Fibroblast of mammary gland (primary cell): ENCODE results near the gene MYOG.

Experiments
- DNase-seq: peaks from one replicate; pipeline ENCODE4 v3.0.0-alpha.2; 2010; ENCODE audit warnings: low read depth
- H3K4me3 ChIP-seq: 2 replicates; pipeline ENCODE4 v1.5.1; 2011; ENCODE audit warnings: low read depth, mild to moderate bottlenecking, low read length, moderate library complexity; ENCODE audit not compliant: control insufficient read depth
- TF ChIP-seq, protein P1 (sequence below): conservative IDR thresholded peaks from 2 replicates; pipeline ENCODE4 v1.5.1; 2011; ENCODE audit warnings: low read depth, low read length, inconsistent platforms; ENCODE audit not compliant: control insufficient read depth, insufficient read depth

MYOG gene

DNA sequence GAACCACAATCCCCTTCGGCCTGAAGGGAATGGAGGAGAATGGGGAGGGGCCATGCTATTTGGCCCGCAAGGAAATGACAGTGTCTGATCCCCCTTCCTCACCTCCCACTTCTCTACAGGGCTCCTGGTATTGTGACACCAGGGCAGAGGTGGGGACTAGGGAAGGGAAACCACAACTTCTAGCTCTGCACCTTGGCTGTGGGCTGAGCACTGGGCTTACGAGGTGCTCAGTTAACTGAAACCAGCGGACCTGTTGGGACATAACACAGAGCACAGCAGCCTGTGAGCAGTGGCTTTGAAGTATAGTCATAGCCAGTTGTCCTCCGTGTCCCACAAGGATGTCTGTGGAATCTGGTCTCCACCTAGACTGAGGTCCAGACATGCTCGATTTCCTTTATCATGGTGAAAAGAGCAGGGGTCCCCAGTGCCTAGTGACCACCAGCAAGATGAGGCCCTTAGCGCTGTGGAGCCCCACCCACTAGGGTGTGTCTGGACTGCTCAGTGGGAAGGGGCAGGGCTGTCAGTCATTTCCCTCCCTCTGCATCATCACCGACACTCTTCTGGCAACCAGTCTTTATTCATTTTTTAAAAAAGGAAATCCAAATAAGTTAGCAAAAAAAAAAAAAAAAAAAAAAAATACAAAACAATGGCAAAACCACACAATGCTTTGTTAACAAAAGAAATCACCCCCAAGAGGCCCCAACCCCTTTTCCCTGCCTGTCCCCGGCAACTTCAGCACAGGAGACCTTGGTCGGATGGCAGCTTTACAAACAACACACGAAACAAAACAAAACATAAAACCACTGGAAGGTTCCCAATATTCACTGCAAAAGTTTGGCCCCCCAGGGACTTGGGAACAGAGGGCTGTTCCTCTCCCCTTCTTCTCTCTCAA, 3.0 kb downstream of the MYOG start:
- TF ChIP-seq, protein P1, sequence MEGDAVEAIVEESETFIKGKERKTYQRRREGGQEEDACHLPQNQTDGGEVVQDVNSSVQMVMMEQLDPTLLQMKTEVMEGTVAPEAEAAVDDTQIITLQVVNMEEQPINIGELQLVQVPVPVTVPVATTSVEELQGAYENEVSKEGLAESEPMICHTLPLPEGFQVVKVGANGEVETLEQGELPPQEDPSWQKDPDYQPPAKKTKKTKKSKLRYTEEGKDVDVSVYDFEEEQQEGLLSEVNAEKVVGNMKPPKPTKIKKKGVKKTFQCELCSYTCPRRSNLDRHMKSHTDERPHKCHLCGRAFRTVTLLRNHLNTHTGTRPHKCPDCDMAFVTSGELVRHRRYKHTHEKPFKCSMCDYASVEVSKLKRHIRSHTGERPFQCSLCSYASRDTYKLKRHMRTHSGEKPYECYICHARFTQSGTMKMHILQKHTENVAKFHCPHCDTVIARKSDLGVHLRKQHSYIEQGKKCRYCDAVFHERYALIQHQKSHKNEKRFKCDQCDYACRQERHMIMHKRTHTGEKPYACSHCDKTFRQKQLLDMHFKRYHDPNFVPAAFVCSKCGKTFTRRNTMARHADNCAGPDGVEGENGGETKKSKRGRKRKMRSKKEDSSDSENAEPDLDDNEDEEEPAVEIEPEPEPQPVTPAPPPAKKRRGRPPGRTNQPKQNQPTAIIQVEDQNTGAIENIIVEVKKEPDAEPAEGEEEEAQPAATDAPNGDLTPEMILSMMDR = no peak
- H3K4me3 ChIP-seq = no peak overlapping the region
- DNase-seq = no peak

DNA sequence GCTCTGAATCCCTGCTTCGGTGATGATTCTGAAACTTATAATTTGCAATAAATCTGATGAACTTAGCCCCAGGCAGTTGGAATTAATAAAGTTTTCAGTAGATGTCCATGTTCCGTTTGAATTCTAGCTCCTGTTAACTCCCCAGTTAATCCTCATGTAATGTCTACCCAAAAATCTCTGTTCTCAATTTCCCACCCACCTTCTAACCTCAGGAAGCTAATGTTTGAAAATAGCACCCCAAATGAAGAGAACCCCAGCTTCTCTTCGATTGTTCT, 3.6 kb downstream of the MYOG start:
- TF ChIP-seq, protein P1 = no peak
- no peak overlapping the region for H3K4me3 ChIP-seq
- no peak for DNase-seq

DNA sequence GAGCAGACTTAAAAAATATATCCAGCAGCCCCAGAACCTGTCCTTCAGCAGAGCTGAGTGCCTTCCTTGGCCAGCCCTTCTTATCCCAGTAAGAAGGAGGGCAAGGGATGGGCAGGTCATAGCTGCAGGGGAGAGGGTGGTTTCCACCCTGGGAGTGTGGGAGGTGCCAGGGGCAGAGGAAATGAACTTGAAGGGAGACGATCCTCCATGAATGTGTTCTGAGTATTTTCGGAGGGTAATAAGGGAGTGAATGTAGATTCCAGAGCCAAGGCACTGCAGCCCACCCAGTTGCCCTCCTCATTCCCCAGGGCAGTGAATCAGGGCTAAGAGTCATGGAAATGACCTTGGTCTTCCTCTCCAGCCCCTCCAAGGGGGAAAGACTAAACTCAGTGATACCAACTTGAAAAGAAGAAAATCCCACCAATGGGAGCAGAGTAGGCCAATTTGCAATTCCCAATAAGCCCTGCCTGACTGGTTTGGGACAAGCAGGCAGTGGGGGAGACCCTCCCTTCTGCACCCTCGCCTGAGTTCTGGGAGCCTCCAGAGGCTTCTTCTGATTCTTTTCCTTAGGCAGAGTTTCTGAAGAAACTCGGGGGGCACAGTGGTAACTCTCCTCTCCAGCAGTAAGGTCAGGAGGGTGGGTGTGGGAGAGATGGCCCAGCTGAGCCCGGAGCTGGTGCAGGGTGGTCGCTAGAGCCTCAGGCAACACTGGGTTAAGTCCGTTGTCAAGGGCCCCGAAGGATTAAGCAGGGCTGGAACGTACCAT, 4.2 kb downstream of the MYOG start:
- H3K4me3 ChIP-seq = no peak overlapping the region
- TF ChIP-seq, protein P1 = no peak
- no peak for DNase-seq

DNA sequence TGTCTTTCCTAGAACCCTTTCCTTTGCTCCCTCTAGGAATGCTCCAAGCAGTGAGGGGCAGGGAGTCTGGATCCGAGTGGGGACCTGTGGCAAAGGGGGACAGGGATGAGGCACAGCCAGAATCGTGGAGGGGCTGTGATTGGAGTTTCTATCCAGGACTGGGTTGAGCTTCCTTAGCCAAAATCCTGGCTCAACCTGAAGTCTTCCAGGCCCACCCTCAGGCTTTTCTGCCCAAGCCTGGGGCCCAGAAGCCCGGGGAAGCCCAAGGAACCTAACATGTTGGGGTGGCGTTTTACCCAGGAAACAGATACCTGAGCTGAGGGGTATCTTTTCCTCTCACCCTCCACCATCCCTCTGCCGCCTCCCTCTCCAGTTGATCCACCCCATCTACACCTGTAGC, 5.4 kb downstream of the MYOG start:
- TF ChIP-seq, protein P1 = no peak
- no peak overlapping the region for H3K4me3 ChIP-seq
- DNase-seq = no peak

DNA sequence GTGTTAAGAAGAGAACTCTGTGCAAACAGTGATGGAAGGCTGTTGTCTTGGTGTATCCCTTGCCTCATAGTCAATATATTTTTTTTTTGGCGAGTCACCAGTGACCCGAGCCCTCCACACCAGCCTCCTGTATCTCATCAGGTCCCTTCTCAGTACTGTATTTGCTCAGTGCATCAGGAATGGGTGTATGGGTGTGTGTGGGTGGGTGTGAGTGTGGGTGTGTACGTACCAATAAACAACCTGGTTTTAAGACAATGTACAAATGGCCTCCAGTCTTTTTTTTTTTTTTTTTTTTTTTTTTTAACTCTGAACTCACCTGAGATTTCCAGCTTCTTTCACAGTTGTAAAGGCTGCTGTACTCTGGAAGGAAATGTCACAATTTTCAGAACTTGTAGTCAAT, 7.3 kb downstream of the MYOG start:
- H3K4me3 ChIP-seq = no peak overlapping the region
- TF ChIP-seq, protein P1 = no peak
- no peak for DNase-seq

DNA sequence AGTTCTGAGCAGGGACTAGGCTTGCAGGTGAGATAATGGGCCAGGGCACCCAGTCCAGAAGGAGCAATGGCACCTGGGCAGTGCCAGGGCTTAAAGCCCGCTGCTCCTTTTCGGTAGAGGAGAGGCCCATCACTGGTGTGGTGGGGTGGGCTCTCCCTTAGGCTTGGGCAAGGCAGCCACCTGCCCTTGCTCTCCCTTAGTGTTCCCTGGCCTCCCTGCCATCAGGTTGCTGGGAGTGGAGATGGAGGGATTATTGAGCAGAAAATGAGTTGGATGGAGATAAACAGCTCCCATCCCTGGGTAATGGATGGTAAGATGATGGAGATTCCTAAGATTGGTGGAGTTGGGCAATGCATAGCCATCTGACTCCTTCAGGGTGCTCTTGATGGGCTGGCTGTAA, 7.9 kb downstream of the MYOG start:
- TF ChIP-seq, protein P1 = no peak
- DNase-seq = no peak
- no peak overlapping the region for H3K4me3 ChIP-seq
